ENCODE data around the gene VWA1.
"Not testable (repeated sequence)": the region's sequence is repeated elsewhere in the genome, so short reads cannot be mapped to it uniquely, and the experiment has no call there.

Gene VWA1

DNA sequence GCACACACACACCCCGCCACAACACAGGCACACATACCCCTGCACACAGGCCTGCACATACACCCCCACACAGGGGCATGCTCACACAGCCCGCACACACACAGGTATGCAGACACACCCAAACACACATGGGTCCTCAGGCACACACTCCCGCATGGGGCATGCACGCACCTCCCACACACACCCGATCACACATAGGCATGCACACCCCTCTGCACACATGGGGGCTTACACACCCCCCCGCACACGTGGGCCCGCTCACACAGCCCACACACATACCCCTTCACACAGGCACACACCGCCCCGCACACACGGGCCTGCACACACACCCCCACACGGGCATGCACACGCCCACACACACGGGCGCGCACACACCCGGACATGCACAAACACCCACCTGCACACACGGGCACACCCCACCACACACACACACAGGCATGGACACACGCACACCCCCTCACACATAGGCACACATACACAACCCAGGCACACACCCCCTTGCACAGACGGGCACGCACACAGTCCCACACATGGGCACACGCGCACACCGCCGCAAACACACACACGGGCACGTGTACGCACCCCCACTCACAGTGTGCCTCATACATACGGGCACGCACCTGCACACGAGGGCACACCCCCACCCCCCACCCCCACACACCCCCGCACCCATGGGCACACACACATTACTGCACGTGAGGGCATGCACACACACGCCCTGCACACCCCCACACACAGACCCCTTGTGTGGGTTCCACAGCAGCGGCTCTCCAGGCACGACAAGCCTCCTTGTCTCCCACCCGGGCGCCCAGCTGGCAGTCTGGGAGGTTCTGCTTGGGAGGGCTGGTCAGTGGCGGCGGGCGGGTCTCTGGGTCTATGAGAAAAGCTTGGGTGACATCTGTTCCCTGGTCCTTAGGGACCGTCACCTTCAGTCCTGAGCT is 44.3 kb downstream of the VWA1 start (continued):
- TF ChIP-seq, protein P1, sequence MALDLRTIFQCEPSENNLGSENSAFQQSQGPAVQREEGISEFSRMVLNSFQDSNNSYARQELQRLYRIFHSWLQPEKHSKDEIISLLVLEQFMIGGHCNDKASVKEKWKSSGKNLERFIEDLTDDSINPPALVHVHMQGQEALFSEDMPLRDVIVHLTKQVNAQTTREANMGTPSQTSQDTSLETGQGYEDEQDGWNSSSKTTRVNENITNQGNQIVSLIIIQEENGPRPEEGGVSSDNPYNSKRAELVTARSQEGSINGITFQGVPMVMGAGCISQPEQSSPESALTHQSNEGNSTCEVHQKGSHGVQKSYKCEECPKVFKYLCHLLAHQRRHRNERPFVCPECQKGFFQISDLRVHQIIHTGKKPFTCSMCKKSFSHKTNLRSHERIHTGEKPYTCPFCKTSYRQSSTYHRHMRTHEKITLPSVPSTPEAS (tag by site-specific recombination; IDR thresholded peaks at IDR 0.05): peak; percentile 78
- TF ChIP-seq, protein P2, sequence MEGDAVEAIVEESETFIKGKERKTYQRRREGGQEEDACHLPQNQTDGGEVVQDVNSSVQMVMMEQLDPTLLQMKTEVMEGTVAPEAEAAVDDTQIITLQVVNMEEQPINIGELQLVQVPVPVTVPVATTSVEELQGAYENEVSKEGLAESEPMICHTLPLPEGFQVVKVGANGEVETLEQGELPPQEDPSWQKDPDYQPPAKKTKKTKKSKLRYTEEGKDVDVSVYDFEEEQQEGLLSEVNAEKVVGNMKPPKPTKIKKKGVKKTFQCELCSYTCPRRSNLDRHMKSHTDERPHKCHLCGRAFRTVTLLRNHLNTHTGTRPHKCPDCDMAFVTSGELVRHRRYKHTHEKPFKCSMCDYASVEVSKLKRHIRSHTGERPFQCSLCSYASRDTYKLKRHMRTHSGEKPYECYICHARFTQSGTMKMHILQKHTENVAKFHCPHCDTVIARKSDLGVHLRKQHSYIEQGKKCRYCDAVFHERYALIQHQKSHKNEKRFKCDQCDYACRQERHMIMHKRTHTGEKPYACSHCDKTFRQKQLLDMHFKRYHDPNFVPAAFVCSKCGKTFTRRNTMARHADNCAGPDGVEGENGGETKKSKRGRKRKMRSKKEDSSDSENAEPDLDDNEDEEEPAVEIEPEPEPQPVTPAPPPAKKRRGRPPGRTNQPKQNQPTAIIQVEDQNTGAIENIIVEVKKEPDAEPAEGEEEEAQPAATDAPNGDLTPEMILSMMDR (tag by site-specific recombination; IDR thresholded peaks at IDR 0.05): no peak
- no peak for TF ChIP-seq ZNF48 (tag by site-specific recombination; IDR thresholded peaks at IDR 0.05)

DNA sequence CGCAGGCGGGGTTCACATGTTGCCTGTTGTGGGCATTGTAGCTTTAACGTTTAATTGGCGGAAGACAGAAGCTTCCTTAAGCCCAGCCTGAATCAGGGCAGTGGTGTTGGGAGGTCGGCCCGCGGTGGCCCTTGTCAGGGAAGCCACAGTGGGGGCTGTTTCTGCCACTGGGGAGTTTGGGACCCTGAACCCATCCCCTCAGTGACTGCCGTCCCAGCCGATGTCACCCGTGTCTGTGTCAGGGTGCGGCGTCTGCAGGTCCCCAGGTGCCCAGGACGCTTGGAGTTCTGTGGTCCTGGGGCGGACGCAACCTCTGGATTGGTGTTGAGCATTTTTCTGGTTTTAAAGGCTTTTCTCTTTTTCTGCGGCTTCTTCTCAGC is 45.0 kb downstream of the VWA1 start:
- H3K4me3 ChIP-seq (ENCODE audit: low read depth, low read length); H3K4me1 ChIP-seq (ENCODE audit: control insufficient read depth, insufficient read depth, low read length); POLR2A ChIA-PET; H3K27ac ChIP-seq (ENCODE audit: extremely low read depth, low read depth, low read length); H3K9me3 ChIP-seq (ENCODE audit: control insufficient read depth, insufficient read depth, low read depth, low read length); CTCF ChIA-PET: not testable (repeated sequence)
- H3K36me3 ChIP-seq (ENCODE audit: control insufficient read depth in 2 of 2, insufficient read depth in 1 of 2, low read length in 2 of 2): peaks cover 31 to 77% of the 10 kb centered on the region in 2 experiments; a peak in 2 of 3 replicates

DNA sequence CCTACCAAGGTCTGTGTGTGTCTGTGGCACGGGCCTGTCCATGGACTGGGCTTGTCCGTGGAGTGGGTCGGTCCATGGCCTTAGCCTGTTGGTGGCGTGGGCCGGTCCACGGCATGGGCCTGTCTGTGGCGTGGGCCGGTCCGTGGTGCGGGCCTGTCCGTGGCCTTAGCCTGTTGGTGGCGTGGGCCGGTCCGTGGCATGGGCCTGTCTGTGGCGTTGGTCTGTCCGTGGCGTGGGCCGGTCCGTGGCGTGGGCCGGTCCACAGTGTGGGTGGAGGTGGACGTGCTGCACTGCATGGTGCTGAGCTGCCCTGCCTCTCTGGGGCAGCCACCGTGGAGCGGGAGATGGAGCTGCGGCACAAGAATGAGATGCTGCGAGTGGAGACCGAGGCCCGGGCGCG is 46.3 kb downstream of the VWA1 start:
- H3K9me3 ChIP-seq (ENCODE audit: control insufficient read depth, insufficient read depth, low read depth, low read length); H3K27ac ChIP-seq (ENCODE audit: extremely low read depth, low read depth, low read length); H3K4me3 ChIP-seq (ENCODE audit: low read depth, low read length); H3K4me1 ChIP-seq (ENCODE audit: control insufficient read depth, insufficient read depth, low read length); CTCF ChIA-PET: not testable (repeated sequence)
- POLR2A ChIA-PET: interaction anchor here (0.5 kb wide), 1 partner anchor 21 kb away, joined by 6 read pairs; no protein-coding TSS in a partner anchor
- peak; percentile 59 for TF ChIP-seq SCRT2 (tag by site-specific recombination; IDR thresholded peaks at IDR 0.05)
- H3K36me3 ChIP-seq (ENCODE audit: control insufficient read depth in 2 of 2, insufficient read depth in 1 of 2, low read length in 2 of 2): peaks cover 27 to 81% of the 10 kb centered on the region in 2 experiments; a peak in 2 of 3 replicates

DNA sequence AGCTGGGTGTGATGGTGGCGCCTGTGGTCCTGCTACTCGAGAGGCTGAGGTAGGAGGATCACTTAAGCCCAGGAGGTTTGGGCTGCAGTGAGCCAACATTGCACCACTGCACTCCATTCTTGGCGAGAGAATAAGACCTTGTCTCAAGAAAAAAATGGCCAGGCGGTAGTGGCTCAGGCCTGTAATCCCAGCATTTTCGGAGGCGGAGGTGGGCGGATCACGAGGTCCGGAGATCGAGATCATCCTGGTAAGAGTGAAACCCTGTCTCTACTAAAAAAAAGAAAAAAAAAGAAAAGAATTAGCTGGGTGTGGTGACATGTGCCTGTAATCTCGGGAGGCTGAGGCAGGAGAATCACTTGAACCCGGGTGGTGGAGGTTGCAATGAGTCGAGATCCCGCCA is 47.4 kb downstream of the VWA1 start:
- H3K36me3 ChIP-seq (ENCODE audit: control insufficient read depth in 2 of 2, insufficient read depth in 1 of 2, low read length in 2 of 2): peaks cover 21 to 82% of the 10 kb centered on the region in 2 experiments; a peak in 2 of 3 replicates
- CTCF ChIA-PET: no interaction called here

DNA sequence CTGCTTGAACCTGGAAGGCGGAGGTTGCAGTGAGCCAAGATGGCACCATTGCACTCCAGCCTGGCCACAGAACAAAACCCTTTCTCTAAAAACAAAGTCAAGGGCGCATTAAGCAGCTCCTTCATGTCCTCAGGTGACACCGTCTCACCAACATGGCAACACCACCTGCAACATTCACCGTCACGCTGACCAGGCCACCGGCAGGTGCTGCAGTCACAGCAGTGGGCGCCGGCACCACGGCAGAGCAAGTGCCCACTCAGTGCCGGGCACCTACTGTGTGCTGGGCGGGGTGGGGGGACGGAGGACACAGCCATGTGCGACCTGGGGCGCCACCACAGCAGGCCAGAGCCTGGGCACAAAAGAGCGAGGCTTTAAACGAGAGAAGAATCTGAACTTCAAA is 48.2 kb downstream of the VWA1 start:
- Histone ChIP-seq H3K4me1 (ENCODE audit: control insufficient read depth, insufficient read depth, low read length) (no peaks in the 10 kb centered on the region), H3K27ac (ENCODE audit: extremely low read depth, low read depth, low read length) (no peak overlapping the region), H3K4me3 (ENCODE audit: low read depth, low read length) (no peak overlapping the region), H3K9me3 (ENCODE audit: control insufficient read depth, insufficient read depth, low read depth, low read length) (no peaks in the 10 kb centered on the region), H3K36me3 (ENCODE audit: control insufficient read depth in 2 of 2, insufficient read depth in 1 of 2, low read length in 2 of 2) (peaks cover 24 to 84% of the 10 kb centered on the region in 2 experiments; a peak in 2 of 3 replicates)
- CTCF ChIA-PET: no interaction called here
- POLR2A ChIA-PET: no interaction called here
- TF ChIP-seq ZNF223 (tag by site-specific recombination; IDR thresholded peaks at IDR 0.05): no peak
- TF ChIP-seq, protein P3, sequence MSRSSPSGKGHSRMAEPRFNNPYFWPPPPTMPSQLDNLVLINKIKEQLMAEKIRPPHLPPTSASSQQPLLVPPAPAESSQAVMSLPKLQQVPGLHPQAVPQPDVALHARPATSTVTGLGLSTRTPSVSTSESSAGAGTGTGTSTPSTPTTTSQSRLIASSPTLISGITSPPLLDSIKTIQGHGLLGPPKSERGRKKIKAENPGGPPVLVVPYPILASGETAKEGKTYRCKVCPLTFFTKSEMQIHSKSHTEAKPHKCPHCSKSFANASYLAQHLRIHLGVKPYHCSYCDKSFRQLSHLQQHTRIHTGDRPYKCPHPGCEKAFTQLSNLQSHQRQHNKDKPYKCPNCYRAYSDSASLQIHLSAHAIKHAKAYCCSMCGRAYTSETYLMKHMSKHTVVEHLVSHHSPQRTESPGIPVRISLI (tag by site-specific recombination; IDR thresholded peaks at IDR 0.05): no peak
- TF ChIP-seq, protein P4, sequence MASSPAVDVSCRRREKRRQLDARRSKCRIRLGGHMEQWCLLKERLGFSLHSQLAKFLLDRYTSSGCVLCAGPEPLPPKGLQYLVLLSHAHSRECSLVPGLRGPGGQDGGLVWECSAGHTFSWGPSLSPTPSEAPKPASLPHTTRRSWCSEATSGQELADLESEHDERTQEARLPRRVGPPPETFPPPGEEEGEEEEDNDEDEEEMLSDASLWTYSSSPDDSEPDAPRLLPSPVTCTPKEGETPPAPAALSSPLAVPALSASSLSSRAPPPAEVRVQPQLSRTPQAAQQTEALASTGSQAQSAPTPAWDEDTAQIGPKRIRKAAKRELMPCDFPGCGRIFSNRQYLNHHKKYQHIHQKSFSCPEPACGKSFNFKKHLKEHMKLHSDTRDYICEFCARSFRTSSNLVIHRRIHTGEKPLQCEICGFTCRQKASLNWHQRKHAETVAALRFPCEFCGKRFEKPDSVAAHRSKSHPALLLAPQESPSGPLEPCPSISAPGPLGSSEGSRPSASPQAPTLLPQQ (tag by site-specific recombination; IDR thresholded peaks at IDR 0.05): no peak
- TF ChIP-seq, protein P5, sequence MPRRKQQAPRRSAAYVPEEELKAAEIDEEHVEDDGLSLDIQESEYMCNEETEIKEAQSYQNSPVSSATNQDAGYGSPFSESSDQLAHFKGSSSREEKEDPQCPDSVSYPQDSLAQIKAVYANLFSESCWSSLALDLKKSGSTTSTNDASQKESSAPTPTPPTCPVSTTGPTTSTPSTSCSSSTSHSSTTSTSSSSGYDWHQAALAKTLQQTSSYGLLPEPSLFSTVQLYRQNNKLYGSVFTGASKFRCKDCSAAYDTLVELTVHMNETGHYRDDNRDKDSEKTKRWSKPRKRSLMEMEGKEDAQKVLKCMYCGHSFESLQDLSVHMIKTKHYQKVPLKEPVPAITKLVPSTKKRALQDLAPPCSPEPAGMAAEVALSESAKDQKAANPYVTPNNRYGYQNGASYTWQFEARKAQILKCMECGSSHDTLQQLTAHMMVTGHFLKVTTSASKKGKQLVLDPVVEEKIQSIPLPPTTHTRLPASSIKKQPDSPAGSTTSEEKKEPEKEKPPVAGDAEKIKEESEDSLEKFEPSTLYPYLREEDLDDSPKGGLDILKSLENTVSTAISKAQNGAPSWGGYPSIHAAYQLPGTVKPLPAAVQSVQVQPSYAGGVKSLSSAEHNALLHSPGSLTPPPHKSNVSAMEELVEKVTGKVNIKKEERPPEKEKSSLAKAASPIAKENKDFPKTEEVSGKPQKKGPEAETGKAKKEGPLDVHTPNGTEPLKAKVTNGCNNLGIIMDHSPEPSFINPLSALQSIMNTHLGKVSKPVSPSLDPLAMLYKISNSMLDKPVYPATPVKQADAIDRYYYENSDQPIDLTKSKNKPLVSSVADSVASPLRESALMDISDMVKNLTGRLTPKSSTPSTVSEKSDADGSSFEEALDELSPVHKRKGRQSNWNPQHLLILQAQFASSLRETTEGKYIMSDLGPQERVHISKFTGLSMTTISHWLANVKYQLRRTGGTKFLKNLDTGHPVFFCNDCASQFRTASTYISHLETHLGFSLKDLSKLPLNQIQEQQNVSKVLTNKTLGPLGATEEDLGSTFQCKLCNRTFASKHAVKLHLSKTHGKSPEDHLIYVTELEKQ (tag by site-specific recombination; IDR thresholded peaks at IDR 0.05; ENCODE audit: borderline replicate concordance): no peak

More for the DNA sequence above, 47.4 kb downstream of the VWA1 start:
- H3K4me3 ChIP-seq (ENCODE audit: low read depth, low read length): no peak overlapping the region
- POLR2A ChIA-PET: no interaction called here
- peak; percentile 55 for TF ChIP-seq ZFHX2 (tag by site-specific recombination; conservative IDR thresholded peaks at IDR 0.05)
- TF ChIP-seq, protein P6, sequence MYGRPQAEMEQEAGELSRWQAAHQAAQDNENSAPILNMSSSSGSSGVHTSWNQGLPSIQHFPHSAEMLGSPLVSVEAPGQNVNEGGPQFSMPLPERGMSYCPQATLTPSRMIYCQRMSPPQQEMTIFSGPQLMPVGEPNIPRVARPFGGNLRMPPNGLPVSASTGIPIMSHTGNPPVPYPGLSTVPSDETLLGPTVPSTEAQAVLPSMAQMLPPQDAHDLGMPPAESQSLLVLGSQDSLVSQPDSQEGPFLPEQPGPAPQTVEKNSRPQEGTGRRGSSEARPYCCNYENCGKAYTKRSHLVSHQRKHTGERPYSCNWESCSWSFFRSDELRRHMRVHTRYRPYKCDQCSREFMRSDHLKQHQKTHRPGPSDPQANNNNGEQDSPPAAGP (tag by site-specific recombination; IDR thresholded peaks at IDR 0.05): no peak
- TF ChIP-seq ZNF19 (tag by site-specific recombination; IDR thresholded peaks at IDR 0.05; ENCODE audit: low read depth): no peak
- peak; percentile 76 for TF ChIP-seq EGR2 (tag by site-specific recombination; IDR thresholded peaks at IDR 0.05; ENCODE audit: low read depth)
- no peaks in the 10 kb centered on the region for H3K9me3 ChIP-seq (ENCODE audit: control insufficient read depth, insufficient read depth, low read depth, low read length)
- no peak overlapping the region for H3K27ac ChIP-seq (ENCODE audit: extremely low read depth, low read depth, low read length)
- H3K4me1 ChIP-seq (ENCODE audit: control insufficient read depth, insufficient read depth, low read length): no peaks in the 10 kb centered on the region
